ENCODE data around the gene RPL19.

Gene RPL19

DNA sequence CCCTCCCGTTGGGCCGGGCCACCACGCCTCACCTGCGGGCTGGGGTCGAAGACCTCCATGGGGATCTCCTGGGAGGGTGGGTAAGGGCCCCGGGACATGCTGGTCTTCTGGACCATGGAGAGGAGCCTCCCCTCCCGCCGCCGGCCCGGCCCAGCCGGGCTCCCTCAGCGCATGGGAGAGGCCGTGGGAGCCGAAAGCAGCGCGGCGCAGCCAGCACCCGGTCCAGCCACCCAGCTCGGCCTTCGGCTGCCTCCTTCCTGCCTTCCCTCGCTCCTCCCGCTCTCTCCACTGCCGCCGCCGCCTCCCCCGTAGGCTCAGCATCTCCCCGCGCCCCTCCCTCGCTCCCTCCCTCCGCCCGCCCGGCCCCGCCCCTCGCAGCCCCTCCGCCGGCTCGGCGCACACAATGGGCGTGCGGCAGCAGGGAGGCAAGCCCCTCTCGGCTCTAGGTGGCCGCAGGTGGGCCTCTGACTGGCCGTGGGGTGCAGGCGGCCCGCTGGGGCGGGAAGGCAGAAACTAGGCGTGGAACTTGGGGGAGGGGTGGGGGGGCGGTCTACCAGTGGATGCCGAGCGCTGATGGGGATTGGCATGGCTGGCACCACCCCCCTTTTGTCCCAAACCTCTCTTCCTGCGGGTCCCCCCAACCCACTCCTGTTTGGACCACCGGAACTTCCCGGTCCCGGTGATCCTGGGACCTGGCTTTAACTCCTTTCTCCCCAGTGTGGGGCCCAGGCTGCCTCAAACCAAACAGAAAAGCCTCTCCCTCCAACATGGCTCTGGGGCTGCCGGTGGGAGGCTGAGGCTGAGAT, 2.5 kb upstream of the RPL19 start, which contains the start of gene CACNB1:
CACNB1 (minus strand) TSS at position 290 of the 806 bp plus-strand sequence; CDS start at position 116, 174 bp downstream.
- peak; percentile 52 for DNase-seq (ENCODE audit: low read depth)

DNA sequence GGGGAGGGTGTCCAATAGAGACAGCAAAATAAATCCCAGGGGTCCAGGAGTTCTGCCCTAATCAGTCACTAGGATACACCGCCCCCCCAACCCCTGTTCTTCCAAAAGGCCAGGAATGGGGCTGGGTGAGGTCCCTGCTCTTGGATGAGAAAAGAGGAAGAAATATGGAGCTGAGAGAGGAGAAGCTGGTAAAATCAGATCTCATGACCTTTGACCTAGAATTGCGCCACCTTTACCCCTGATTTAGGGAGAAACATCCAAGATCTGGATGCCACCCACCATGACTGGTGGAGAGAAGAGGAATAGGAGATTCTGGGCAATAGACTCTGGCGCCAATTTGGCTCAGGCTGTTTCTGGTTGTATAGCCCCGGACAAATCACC, 1.9 kb upstream of the RPL19 start:
- no peak for DNase-seq (ENCODE audit: low read depth)

DNA sequence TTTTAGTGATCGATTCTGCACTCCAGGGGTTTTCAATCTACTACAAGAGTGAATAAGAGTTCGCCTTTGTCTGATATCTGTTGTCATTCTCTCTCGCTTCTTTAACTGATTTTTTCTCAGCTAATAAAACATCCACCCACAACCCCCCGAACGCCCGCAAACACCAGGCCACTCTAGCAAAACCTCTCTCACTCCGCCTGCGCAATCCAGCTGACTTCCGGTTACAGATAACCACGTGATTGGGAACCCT, 338 bp upstream of the RPL19 start:
- DNase-seq (ENCODE audit: low read depth), result peak; percentile 85

DNA sequence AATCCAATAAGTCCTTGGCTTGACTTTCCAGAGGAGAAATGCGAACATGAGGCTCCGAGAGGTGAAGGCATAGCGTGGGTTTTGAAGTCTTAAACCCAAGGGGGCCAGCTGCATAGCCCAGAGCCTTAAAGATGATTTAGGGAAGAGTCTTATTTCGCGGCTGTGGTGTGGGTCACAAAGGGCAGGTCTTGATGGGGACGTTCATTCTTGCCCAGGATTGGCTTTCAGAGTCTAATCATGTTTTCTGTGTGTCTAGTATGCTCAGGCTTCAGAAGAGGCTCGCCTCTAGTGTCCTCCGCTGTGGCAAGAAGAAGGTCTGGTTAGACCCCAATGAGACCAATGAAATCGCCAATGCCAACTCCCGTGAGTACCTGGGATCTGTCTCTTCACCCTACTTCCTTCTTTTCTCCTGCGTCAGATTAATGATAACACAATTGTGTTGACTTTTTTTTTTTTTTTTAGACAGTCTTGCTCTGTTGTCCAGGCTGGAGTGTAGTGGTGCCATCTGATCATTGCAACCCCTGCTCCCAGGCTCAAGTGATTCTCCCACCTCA, 951 bp downstream of the RPL19 start:
- no peak for DNase-seq (ENCODE audit: low read depth)

DNA sequence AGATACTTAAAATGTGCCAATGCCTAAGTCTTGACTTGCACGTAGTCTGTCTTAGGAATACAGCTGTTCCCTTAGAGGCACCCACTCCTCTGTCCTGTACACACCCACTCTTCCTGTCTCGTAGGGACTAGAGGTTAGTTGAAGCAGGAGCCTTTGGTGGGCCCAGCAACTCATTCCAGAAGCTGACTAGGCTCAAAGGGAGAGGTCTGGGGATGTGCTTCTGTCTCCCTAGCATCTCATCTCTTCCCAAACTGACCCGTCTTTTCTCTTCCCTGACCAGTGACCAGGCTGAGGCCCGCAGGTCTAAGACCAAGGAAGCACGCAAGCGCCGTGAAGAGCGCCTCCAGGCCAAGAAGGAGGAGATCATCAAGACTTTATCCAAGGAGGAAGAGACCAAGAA, 4.2 kb downstream of the RPL19 start:
- no peak for DNase-seq (ENCODE audit: low read depth)

DNA sequence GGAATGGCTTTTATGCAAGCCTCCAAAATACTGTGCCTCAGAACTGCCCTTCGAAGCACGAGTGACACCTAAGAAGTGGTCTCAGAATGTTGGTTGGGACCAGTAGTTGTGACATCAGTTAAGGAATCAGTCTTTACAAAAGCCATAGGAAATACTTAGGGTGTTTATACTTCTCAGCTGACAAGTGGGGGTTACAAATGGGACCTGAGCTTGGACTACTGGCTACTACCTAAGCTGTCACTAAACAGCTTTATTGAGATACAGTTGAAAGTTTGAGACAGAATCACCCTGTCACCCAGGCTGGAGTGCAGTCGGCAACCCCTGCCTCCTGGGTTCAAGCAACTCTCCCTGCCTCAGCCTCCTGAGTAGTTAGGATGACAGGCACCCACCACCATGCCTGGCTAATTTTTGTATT, 5.0 kb downstream of the RPL19 start:
- no peak for DNase-seq (ENCODE audit: low read depth)

DNA sequence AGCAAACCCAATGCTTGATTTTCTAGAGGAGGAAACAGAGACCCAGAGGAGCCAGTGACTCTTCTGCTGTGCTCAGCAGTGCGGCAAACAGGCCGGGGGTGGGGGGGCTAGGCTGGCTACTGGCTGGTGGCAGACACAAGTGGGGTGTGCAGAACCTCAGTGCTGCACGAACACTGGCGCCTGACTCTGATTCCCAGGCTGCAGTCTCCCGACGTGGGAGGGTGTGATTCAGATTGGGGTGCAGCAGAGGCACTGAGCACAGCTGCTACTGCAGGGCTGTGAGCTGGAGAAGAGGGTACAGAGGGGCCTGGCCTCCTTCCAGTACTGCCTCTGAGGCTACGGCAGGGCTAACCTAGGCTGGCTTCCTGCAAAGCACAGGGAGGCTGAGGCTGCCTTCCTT, 8.1 kb downstream of the RPL19 start:
- no peak for DNase-seq (ENCODE audit: low read depth)

DNA sequence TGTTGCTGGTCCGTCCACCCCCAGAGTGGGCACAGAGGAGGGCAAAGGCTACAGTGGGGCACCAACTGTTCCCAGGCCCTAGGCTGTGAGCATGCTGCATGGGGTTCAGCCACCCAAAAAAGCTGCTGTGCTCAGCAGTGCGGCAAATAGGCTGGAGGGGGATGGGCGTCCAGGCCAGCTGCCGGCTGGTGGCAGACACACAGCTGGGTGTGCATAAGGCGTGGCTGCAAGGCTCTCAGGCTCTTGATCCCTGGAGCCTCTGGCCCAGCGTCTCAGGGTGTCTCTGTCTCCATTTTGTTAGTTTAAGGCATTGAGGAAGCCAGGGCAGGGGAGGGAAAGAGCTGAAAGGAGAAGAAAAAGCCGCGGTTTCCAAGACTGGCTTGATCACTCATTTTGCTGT, 8.8 kb downstream of the RPL19 start:
- no peak for DNase-seq (ENCODE audit: low read depth)

DNA sequence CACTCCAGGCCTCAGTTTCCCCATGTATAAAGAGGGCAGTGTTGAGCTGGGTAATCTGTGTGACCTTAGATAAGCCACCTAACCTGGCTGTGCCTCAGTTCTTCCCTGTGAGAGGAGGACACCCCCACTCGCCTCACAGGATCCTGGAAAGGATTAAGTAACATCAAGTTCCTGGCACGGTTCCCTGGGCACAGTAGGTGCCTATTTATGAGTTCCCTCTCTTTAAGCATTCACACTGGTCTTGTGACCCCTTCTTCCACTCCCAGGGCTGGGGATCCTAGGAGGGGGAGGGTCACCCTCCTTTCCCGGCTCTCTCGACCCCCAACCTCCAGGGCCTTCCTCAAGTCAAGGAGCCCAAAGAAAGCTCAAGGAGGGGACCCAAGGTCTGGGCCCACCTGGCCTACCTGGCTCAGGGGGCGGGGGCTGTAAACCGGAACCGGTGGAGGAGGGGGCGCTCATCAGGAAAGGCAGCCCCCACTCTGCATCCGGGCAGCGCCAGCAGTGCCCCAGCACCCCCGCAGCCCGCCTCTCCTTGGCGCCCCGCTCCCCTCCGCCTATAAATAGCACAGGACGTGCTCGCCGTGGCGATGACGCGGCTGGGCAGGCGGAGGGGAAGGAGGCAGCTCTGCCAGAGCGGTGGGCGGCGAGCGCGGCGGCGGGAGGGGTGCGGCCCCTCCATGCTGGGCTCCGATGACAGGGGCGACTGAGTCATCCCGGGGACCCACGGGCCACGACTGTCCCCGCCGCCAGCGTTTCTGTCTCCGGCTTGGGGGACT, 9.4 kb downstream of the RPL19 start:
- DNase-seq (ENCODE audit: low read depth), result peak; percentile 73

DNA sequence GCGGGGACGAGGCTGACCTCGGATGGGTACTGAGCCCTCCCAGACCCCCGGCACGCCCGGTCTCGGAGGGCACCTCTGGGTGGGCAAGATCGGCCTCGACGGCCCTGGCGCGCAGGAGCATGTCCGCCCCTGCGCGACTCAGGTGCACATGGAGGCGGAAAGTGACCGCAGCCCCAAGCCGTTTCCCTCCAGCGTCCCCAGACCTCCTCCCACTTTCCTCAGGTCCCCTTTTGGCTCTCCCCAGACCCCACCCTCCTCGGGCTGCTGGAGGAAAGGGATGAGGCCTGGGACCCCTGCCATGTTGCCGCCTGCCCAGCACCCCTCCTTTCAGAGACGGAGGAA, 10.0 kb downstream of the RPL19 start:
- DNase-seq (ENCODE audit: low read depth), result no peak

DNA sequence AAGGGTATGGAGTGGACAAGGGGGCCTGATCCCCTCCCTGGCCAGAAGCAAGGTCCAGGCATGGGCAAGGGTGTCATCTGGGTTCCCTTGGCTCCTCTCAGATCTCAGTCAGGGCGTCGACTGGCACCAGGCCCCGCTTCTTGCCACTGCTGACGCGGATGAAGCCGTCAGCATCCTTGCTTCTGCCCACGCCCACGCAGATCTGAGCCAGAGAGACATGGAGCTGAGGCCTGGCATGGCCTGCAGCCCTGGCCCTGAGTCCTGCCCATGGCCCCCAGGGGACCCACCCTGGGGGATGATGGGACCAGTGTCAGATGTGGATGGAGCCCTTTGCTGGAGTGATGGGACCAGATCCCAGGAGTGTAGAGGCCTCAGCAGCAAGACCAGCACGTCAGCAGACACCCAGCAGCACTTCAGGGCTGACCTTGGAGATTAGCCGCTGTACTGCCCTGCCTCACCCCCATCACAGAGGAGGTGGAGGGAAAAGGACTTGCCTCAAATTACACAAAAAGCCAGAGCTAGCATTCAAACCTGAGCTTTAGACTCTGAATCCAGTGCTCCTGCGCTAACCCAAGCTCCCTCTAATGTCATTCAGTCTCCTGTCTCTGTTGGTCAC, 12.2 kb downstream of the RPL19 start:
- no peak for DNase-seq (ENCODE audit: low read depth)

DNA sequence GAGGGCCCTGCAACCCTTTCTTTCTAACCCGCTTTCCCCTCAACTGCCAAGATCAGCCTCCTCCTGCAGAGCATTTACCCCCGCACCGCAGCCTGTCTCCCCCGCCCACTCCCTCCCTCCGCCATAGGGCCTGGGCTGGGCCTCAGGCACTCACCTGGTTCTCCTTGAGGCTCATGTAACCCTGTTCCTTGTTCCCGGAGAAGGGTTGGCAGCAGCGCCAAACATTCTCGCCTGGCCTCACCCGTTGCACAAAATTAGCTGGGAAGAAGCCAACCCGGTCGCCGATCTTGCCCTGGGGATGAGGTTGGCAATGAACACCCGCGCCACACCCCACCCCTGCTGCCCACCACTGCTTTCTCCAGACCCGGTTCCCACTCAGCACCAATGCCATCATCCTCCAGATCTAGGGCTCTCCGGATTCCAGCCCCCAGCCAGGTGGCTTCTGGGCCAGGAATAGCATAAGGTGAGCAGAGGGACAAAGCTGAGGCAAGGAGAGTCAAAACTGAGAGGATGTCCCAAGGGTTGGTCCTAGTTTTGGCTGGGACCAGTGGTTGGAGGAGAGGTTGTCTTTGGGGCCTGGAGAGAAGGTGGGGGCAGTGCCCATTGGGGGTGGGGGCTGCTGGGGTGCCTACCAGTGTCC, 12.9 kb downstream of the RPL19 start:
- no peak for DNase-seq (ENCODE audit: low read depth)

DNA sequence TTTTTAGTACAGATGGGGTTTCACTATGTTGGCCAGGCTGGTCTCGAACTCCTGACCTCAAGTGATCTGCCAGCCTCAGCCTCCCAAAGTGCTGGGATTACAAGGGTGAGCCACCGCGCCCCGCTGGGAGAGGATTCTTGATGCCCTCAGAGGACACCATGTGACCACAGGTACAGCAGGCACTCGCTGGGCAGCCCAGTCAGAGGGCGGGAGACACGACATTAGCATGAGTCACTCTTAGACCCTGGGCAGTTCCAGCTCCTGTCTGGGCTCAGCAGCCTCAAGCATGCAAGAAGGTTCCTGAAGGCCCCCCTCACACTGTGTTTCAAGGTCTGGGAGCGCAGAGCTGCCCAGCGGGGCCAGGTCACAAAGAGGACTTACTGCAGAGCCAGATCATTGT, 13.8 kb downstream of the RPL19 start:
- DNase-seq (ENCODE audit: low read depth), result no peak

DNA sequence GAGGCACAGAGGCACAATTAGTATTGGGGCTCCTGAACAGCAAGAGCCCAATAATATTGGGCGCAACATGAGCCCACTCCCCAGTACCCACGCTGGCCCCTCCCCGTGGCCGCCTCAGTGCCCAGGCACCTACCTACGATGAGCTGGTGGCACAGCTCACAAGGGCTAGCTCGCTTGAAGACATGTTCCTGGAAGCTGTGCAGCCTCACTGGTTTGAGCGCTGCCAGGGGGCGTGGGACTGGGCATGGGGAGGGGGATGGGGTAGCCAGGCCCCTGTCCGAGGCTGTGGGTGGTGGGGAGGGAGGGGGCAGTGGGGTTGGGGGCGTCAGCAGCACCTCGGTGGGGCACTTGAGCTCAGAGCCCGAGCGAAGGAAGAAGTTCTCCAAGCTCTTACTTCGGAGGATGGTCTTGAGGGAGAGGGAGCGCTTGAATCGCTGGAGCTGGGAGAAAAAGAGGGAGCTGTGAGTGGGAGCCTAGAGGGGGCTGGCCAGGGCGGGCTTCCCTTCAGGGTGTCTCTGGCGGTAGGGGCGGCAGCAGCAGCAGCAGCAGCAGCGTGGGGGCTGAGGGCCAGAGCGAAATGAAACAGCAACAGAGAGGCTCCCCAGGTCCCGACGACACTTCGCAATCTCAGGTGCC, 17.8 kb downstream of the RPL19 start:
- DNase-seq (ENCODE audit: low read depth), result no peak

DNA sequence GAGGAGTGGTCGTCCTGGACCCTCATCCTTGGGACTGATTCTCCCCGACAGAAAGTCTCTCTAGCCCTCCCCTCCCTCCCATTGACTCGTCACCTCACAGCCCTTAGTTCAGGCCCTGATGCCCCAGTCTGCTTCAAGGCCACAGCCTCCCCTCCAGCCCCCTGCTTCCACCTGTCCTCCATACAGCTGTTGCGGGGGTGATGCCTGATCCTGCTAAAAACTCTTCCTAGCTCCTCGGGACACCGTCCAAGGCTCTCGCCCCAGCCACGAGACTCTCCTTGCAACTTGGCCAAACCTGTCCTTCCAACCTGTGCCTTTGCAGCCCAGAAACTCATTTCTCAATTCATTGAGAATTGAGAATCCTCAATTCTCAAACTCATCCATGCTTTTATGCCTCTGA, 18.8 kb downstream of the RPL19 start:
- no peak for DNase-seq (ENCODE audit: low read depth)

DNA sequence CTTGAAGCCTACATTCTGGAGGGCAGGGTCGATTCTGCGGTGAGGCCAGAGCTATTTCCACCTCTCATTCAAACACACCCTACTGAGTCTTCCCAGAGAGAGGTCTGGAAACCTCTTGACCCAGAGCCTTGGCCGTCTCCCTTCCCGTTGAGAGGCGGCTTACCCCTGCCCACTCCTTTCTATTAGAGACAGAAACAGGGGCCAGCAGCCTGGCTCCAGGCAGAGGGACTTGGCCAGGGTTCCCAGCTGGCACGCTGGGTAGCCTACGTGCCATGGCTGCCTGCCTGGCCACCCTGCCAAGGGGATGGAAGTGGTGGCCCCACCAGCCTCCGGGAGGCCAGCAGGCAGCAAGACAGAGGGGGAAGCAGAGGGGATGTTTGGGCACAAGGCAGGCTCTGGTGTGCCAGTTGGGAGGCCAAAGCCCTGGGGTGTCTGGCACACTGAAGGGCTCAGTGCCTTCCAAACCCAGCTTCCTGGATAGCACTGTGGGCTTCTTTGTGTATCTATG, 19.6 kb downstream of the RPL19 start:
- DNase-seq (ENCODE audit: low read depth), result no peak

DNA sequence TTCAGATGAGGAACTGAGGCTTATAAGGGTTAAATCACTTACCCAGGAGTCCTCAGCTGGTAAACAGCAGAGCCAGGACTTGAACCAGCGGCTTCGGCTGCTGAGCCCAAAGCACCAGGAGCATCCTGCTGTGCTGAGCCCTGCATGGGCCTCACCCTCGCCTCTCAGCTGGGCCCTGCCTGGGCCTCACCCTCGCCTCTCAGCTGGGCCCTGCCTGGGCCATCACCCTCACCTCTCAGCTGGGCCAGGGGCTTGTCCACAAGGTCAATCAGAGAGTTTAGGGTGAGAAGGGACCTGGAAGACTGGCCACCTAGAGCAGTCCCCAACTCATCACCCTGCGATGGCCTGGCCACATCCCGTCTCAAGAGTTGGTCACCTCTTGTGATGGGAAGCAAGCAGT, 21.5 kb downstream of the RPL19 start:
- DNase-seq (ENCODE audit: low read depth), result no peak

DNA sequence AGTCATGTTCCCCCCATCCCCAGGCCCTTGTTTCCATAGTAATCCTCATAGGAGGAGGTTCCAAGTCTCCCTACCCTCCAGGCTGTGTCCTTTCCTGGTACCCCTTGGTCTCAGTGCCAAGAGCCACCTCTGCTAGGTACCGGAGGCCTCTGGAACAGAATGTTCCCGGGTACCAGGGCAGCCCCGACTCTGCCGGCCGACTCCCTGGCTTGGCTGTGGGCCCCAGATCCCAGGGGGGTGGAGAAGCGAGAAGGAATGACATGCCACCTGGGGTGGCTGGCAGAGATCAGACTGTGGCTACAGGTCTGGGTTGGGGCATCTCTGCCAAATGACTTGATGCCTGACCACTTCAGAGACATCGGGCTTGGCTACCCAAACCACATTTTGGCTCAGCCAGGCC, 22.1 kb downstream of the RPL19 start:
- DNase-seq (ENCODE audit: low read depth), result no peak

DNA sequence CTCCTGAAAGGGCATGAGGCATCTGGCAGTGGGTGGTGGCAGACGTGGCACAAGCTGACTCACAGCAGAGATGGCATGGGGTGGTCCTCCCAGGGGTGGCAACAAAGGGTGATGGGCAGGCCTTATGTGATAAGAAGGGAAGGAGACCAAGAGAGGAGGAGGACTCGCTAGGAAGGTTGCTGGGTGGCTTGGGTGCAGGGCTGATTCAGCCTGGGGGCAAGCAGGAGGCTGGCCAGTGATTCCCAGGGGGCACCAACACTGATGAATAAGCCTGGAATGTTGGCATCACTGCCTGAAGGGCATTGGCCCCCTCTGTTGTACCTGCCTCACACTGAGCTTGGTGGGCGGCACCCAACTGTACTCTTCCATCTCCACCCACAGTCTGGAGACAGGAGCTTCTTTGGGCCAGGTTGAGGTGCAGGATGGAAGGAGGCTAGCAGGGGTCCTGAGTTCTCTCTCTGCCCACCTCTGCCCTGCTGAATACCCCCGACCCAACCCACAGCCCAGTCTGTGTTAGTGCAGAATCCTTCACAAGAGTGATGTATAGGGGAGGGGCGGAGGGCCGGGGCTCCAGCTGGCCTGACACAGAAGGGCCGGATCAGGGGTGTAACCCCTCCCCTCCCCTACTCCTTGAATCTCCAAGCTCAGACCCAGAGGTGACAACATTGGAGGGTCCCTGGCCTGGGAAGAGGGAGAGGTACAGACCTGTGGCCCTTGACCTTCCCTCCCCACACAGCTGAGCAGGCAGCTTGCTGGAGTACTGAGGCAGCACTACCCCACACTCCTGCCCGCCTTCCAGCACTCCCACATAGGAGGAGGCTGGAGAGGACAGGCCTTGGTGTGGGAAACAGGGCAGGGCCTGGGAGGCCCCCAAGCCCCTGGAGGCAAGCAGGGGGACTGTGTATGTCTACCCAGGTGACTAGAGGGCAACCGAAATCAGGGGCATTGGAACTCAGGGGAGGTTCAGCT, 23.1 kb downstream of the RPL19 start:
- DNase-seq (ENCODE audit: low read depth), result no peak

DNA sequence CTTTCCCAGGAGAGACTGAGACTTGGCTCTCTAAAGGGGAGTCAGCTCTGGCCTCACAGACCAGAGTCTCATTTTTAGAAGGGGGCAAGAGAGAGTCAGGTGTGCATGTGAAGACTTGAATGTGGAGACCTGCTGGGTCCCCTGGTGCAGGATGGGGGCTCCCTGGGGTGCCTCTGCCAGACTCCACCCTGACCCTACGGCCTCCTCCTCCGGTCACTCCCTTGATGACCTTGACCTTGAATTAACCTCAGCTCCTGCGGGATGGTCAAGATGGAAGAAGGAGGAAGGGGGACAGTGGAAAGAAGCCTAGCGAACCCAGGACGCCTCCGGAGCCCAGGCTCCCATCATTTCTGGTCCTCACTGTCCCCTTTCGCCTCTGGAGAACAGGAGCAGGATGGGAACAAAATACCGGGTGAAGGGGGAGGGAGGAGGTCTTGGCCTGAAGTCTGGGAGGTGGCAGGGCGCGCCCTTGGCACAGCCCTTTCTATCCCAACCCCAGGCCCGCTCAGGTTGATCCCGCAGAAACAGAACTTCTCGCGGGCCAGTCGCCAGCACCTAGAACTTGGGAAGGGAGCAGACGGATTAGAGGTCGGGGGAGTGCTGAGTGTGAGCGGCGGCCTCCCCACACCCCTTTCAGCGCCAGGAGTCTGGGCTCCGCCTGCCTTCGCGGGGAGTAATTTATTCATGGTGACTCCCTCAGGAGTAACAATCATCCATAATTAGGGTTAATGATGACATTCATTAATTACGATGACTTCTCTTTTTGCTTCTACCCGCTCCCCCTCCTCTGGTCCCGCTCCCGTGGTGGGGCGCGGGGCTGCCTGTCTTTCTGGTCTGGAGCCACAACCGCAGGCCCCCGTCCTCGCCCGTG, 24.1 kb downstream of the RPL19 start:
- DNase-seq (ENCODE audit: low read depth), result no peak

All from activated gamma-delta T cell treated with anti-CD3 and anti-CD28 coated beads, Interleukin-2, amount 50 U/mL, for 16 hours (primary cell).